Astrocyte (in vitro differentiated cells and primary cell): ENCODE results near the gene EML1. TPM values are rescaled to one million over a fixed set of nuclear protein-coding genes. Genes with fewer than 3 reads are reported as not detected.

Source experiments
- DNase-seq: peaks from one replicate; pipeline ENCODE4 v3.0.0-alpha.2; 2010; ENCODE audit warnings: low read depth
- FAIRE-seq: peaks from 2 replicates; lab custom pipeline; 2011; peaks lifted over from hg19 to GRCh38; lab: Jason Lieb, UNC
- H2AFZ ChIP-seq: 2 replicates; pipeline ENCODE4 v1.6.0; 2012; ENCODE audit warnings: low read depth, low read length, inconsistent platforms
- H3K27ac ChIP-seq: 2 replicates; pipeline ENCODE4 v1.5.1; 2011; ENCODE audit warnings: low read depth, low read length, inconsistent platforms
- H3K27me3 ChIP-seq: 2 replicates; pipeline ENCODE4 v1.6.0; 2011; ENCODE audit warnings: low read length, inconsistent platforms; ENCODE audit not compliant: insufficient read depth
- H3K36me3 ChIP-seq: 2 replicates; pipeline ENCODE4 v1.5.1; 2011; ENCODE audit warnings: low read length, inconsistent platforms; ENCODE audit not compliant: insufficient read depth
- H3K4me1 ChIP-seq: 2 replicates; pipeline ENCODE4 v1.5.1; 2011; ENCODE audit warnings: low read length, inconsistent platforms; ENCODE audit not compliant: insufficient read depth
- H3K4me2 ChIP-seq: 2 replicates; pipeline ENCODE4 v1.6.0; 2012; ENCODE audit warnings: low read length, inconsistent platforms
- H3K4me3 ChIP-seq: 2 replicates; pipeline ENCODE4 v1.5.1; 2011; ENCODE audit warnings: low read depth, mild to moderate bottlenecking, low read length, inconsistent platforms; ENCODE audit not compliant: insufficient read depth
- H3K79me2 ChIP-seq: 2 replicates; pipeline ENCODE4 v1.6.0; 2012; ENCODE audit warnings: mild to moderate bottlenecking, low read length, inconsistent platforms; ENCODE audit not compliant: insufficient read depth
- H3K9ac ChIP-seq: 2 replicates; pipeline ENCODE4 v1.6.0; 2012; ENCODE audit warnings: mild to moderate bottlenecking, low read length, inconsistent platforms
- H3K9me3 ChIP-seq: 2 replicates; pipeline ENCODE4 v1.5.1; 2012; ENCODE audit warnings: low read depth, mild to moderate bottlenecking, low read length, inconsistent platforms; ENCODE audit not compliant: insufficient read depth
- H4K20me1 ChIP-seq: 2 replicates; pipeline ENCODE4 v1.6.0; 2012; ENCODE audit warnings: low read length, inconsistent platforms; ENCODE audit not compliant: insufficient read depth
- H3K27ac Mint-ChIP-seq: one replicate; pipeline ENCODE4 v1.8.0; 2021; ENCODE audit warnings: mild to moderate bottlenecking, mixed read lengths; ENCODE audit not compliant: unreplicated experiment
- H3K27me3 Mint-ChIP-seq: one replicate; pipeline ENCODE4 v1.8.0; 2021; ENCODE audit warnings: low read depth, mixed read lengths; ENCODE audit not compliant: unreplicated experiment
- H3K36me3 Mint-ChIP-seq: one replicate; pipeline ENCODE4 v1.8.0; 2021; ENCODE audit warnings: low read depth, mixed read lengths; ENCODE audit not compliant: unreplicated experiment
- H3K4me1 Mint-ChIP-seq: one replicate; pipeline ENCODE4 v1.8.0; 2021; ENCODE audit warnings: low read depth, mixed read lengths; ENCODE audit not compliant: unreplicated experiment
- H3K4me3 Mint-ChIP-seq: one replicate; pipeline ENCODE4 v1.8.0; 2021; ENCODE audit warnings: mild to moderate bottlenecking, moderate library complexity, mixed read lengths; ENCODE audit not compliant: unreplicated experiment
- H3K9me3 Mint-ChIP-seq: one replicate; pipeline ENCODE4 v1.8.0; 2021; ENCODE audit warnings: mild to moderate bottlenecking, mixed read lengths; ENCODE audit not compliant: unreplicated experiment
- EZH2 ChIP-seq: IDR thresholded peaks from 2 replicates; pipeline ENCODE4 v1.6.1; 2012; ENCODE audit warnings: mild to moderate bottlenecking, low read length, inconsistent platforms; ENCODE audit not compliant: insufficient read depth
- total RNA-seq: library from RNA; stranded (reverse); gene quantifications from 2 replicates; pipeline ENCODE4 v1.2.1, GENCODE V29; 2021
- TF ChIP-seq, protein P1 (sequence below): IDR thresholded peaks from 2 replicates; pipeline ENCODE4 v1.5.1; 2011; ENCODE audit warnings: low read depth, mild to moderate bottlenecking, inconsistent platforms, low read length, moderate library complexity; ENCODE audit not compliant: insufficient read depth

Gene EML1
- total RNA-seq, 1 donor from 2014 or later: 17.1 TPM

DNA sequence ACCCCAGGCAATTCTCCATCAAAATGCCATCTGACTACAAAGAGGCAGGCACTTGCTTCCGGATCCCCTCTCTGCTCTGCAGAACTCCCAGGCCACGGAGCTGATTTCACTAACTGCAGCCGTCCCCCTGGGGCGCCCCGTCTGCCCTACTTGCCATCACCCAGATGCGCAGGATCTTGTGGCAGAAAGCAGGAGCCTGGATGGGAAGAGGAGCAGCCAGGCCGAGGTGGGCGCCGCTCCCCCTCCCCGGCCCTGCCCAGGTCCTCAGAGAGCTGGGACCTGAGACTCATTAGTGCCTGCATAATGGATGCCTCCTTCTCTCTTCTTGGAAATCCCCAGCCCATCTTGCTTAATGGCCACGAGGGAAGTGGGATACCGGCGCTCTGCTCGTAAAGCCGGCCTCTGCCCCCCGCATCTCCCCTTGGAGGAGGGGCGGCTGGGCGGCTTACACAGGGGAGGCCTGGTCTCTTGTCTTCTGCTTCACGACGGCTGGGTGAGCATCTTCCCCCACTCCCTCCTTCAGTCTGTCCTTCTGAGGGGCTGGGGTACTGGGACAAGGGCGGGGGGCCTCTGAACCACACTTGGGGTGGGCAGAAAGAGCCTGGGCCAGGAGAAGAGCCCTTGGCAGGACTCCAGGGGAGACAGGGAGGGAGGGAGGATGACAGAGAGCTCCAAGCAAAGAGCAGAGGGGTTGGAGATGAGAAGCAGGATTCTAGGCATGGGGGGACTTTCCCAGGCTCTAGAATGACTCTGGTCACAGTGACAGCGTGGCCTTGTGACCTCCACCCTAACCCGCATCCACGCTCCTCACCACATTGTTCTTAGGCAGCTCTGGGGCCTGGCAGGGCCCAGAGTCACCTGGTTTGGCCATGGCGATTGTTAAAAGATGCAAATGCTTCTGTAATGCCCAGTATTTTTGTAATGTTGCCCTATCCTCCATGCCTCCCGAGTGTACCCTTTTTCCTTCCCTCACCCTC is 19.4 kb upstream of the EML1 start:
- TF ChIP-seq EZH2: no peak
- TF ChIP-seq, protein P1, sequence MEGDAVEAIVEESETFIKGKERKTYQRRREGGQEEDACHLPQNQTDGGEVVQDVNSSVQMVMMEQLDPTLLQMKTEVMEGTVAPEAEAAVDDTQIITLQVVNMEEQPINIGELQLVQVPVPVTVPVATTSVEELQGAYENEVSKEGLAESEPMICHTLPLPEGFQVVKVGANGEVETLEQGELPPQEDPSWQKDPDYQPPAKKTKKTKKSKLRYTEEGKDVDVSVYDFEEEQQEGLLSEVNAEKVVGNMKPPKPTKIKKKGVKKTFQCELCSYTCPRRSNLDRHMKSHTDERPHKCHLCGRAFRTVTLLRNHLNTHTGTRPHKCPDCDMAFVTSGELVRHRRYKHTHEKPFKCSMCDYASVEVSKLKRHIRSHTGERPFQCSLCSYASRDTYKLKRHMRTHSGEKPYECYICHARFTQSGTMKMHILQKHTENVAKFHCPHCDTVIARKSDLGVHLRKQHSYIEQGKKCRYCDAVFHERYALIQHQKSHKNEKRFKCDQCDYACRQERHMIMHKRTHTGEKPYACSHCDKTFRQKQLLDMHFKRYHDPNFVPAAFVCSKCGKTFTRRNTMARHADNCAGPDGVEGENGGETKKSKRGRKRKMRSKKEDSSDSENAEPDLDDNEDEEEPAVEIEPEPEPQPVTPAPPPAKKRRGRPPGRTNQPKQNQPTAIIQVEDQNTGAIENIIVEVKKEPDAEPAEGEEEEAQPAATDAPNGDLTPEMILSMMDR: no peak
- Histone ChIP-seq H2AFZ (no peak overlapping the region), H3K4me3 (no peak overlapping the region), H3K4me2 (no peak overlapping the region), H3K9me3 (no peaks in the 10 kb centered on the region), H3K27me3 (no peaks in the 10 kb centered on the region), H3K4me1 (peaks cover 14% of the 10 kb centered on the region), H3K9ac (no peak overlapping the region), H3K79me2 (no peaks in the 10 kb centered on the region), H3K27ac (no peak overlapping the region), H4K20me1 (no peaks in the 10 kb centered on the region), H3K36me3 (no peaks in the 10 kb centered on the region)
- peaks cover 4% of the 10 kb centered on the region for H3K36me3 Mint-ChIP-seq
- peaks cover 10% of the 10 kb centered on the region for H3K9me3 Mint-ChIP-seq
- no peak overlapping the region for H3K4me3 Mint-ChIP-seq
- H3K27me3 Mint-ChIP-seq: peaks cover 12% of the 10 kb centered on the region
- DNase-seq: no peak
- H3K4me1 Mint-ChIP-seq: peaks cover 5% of the 10 kb centered on the region
- no peak overlapping the region for H3K27ac Mint-ChIP-seq
- no peak for FAIRE-seq

DNA sequence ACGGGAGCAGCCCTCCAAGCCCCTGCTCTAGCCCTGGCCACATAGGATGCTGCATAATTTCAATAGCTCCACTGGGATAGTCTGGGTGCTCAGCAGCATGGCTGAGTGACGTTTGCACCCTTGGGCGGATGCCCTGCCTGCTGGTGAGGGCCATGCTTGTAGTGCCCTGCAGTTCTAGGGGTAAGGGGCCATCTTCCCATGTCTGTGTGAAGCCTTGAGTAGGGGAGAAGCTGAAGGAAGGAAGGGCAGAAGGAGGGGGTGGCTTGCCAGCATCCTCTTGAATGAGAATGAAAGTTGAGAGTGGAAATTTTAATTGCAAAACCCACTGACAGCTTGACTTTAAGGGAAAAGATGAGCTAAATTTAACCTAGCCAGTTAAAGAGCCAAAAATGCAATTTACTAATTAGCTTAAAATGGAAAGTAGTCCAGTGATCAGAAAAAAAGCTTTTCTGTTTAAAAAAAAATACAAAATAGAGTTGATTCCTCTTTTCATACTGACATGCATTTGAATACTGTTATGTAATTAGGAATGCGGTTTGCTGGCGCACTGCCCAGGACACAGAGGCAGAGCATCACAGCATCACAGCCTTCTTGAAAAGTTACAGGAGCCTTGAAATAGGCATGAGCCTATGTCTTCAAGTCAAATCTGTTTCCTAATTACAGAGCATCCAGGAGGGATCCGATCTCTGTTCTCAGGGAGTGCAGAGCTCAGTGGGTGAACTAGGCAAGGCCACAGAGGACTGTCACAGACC is 18.5 kb upstream of the EML1 start:
- peaks cover 18% of the 10 kb centered on the region for H3K4me1 ChIP-seq
- H4K20me1 ChIP-seq: no peaks in the 10 kb centered on the region
- Mint-ChIP-seq H3K4me1 (peaks cover 10% of the 10 kb centered on the region), H3K36me3 (peaks cover 4% of the 10 kb centered on the region), H3K9me3 (peaks cover 11% of the 10 kb centered on the region), H3K27me3 (peaks cover 11% of the 10 kb centered on the region), H3K4me3 (no peak overlapping the region), H3K27ac (no peak overlapping the region)
- H3K79me2 ChIP-seq: no peaks in the 10 kb centered on the region
- H3K27ac ChIP-seq: no peak overlapping the region
- FAIRE-seq: peak; percentile 70
- H3K9ac ChIP-seq: no peak overlapping the region
- H3K36me3 ChIP-seq: no peaks in the 10 kb centered on the region
- DNase-seq: no peak
- no peak overlapping the region for H3K4me2 ChIP-seq
- no peaks in the 10 kb centered on the region for H3K9me3 ChIP-seq
- H3K27me3 ChIP-seq: no peaks in the 10 kb centered on the region
- H3K4me3 ChIP-seq: no peak overlapping the region
- H2AFZ ChIP-seq: no peak overlapping the region
- TF ChIP-seq EZH2: no peak
- TF ChIP-seq, protein P1: no peak
